Keratinocyte (primary cell): Measurements from ENCODE around the gene ZFP91. TPM values are rescaled to one million over a fixed set of nuclear protein-coding genes. Genes with fewer than 3 reads are reported as not detected.

Experiments
- DNase-seq: peaks from one replicate; pipeline ENCODE4 v3.0.0-alpha.2; 2011; ENCODE audit warnings: low read depth, missing footprints, low spot score
- FAIRE-seq: peaks from 2 replicates; lab custom pipeline; 2011; peaks lifted over from hg19 to GRCh38; lab: Jason Lieb, UNC
- H2AFZ ChIP-seq: 2 replicates; pipeline ENCODE4 v1.6.0; 2012; ENCODE audit warnings: low read length, control low read depth, inconsistent platforms; ENCODE audit not compliant: control insufficient read depth
- H3K27ac ChIP-seq: 2 replicates; pipeline ENCODE4 v1.5.1; 2011; ENCODE audit warnings: low read length; ENCODE audit not compliant: control insufficient read depth, insufficient read depth
- H3K27me3 ChIP-seq: 3 replicates; pipeline ENCODE4 v1.6.0; 2011; ENCODE audit warnings: low read length; ENCODE audit not compliant: control insufficient read depth, insufficient read depth; ENCODE audit errors: extremely low read depth
- H3K36me3 ChIP-seq, 2 experiments: 2 replicates in 1 of 2; 3 replicates in 1 of 2; pipeline ENCODE4 v1.5.1; 2011; ENCODE audit warnings: low read length in 2 of 2, mild to moderate bottlenecking in 1 of 2; ENCODE audit not compliant: control insufficient read depth in 2 of 2, insufficient read depth in 2 of 2; ENCODE audit errors: extremely low read depth in 1 of 2
- H3K4me1 ChIP-seq: 3 replicates; pipeline ENCODE4 v1.5.1; 2011; ENCODE audit warnings: low read length; ENCODE audit not compliant: control insufficient read depth, insufficient read depth; ENCODE audit errors: extremely low read depth
- H3K4me2 ChIP-seq: 3 replicates; pipeline ENCODE4 v1.6.0; 2011; ENCODE audit warnings: low read depth, low read length; ENCODE audit not compliant: control insufficient read depth, insufficient read depth; ENCODE audit errors: extremely low read depth
- H3K4me3 ChIP-seq, 3 experiments: fragments of 200-600 bp in 1 of 3; sonication (generic) in 1 of 3; 2 replicates in 2 of 3; 3 replicates in 1 of 3; pipeline ENCODE4 v1.5.1; 2011 to 2016; ENCODE audit warnings: low read length in 3 of 3, mild to moderate bottlenecking in 3 of 3, control low read depth in 2 of 3, inconsistent platforms in 1 of 3, low read depth in 1 of 3, mixed read lengths in 1 of 3, mixed run types in 1 of 3, moderate library complexity in 1 of 3; ENCODE audit not compliant: control insufficient read depth in 2 of 3, insufficient read depth in 2 of 3; ENCODE audit errors: extremely low read depth in 1 of 3
- H3K79me2 ChIP-seq: 2 replicates; pipeline ENCODE4 v1.6.0; 2012; ENCODE audit warnings: low read length; ENCODE audit not compliant: control insufficient read depth, insufficient read depth
- H3K9ac ChIP-seq: 3 replicates; pipeline ENCODE4 v1.6.0; 2011; ENCODE audit warnings: low read length; ENCODE audit not compliant: control insufficient read depth, insufficient read depth; ENCODE audit errors: extremely low read depth
- H3K9me1 ChIP-seq: 3 replicates; pipeline ENCODE4 v1.6.0; 2011; ENCODE audit warnings: low read length; ENCODE audit not compliant: control insufficient read depth, insufficient read depth; ENCODE audit errors: extremely low read depth
- H3K9me3 ChIP-seq: 2 replicates; pipeline ENCODE4 v1.5.1; 2012; ENCODE audit warnings: low read depth, low read length; ENCODE audit not compliant: control insufficient read depth
- H4K20me1 ChIP-seq: 3 replicates; pipeline ENCODE4 v1.6.0; 2011; ENCODE audit warnings: low read length; ENCODE audit not compliant: control insufficient read depth, insufficient read depth; ENCODE audit errors: extremely low read depth
- CTCF ChIP-seq, 3 experiments: IDR thresholded peaks in 1 of 3; conservative IDR thresholded peaks in 1 of 3; optimal IDR thresholded peaks in 1 of 3; 2 replicates in 2 of 3; 3 replicates in 1 of 3; pipeline versions ENCODE3 to v1.5.1; 2011; ENCODE audit warnings: low read length in 3 of 3, mild to moderate bottlenecking in 3 of 3, moderate library complexity in 2 of 3, control low read depth in 1 of 3, inconsistent platforms in 1 of 3; ENCODE audit not compliant: insufficient read depth in 2 of 3; ENCODE audit errors: extremely low read depth in 1 of 3
- EZH2 ChIP-seq: IDR thresholded peaks from one replicate; pipeline ENCODE4 v1.6.1; 2012; ENCODE audit warnings: inconsistent platforms, mild to moderate bottlenecking, low read length, moderate library complexity
- dilution Hi-C: fragments of 300-500 bp; cut with MboI; formaldehyde crosslinking; loops from one replicate; pipeline ENCODE4 v1.7.0; 2020; ENCODE audit warnings: low sequenced_read_pairs; ENCODE audit not compliant: extremely low pct_ligation_motif_present
- polyA plus RNA-seq, 5 experiments: library from polyadenylated mRNA; depleted of rRNA in 3 of 5; stranded (reverse) in 3 of 5; stranded (forward) in 1 of 5; unstranded in 1 of 5; fragments of >200 nt; gene quantifications; 1 replicate in 1 of 5; 2 replicates in 3 of 5; 3 replicates in 1 of 5; pipeline versions ENCODE4 v1.2.1 to v1.2.3, GENCODE V29; 2011 to 2012; ENCODE audit warnings: missing spikeins in 2 of 5, low read depth in 1 of 5, low replicate concordance in 1 of 5

The ZFP91 gene
- polyA plus RNA-seq, 1 donor (not counting 4 experiments of a cell fraction or from before 2014, with no cell fraction given), result 45.6 TPM

GRCh38 chr11:58606930-58607714, 28.3 kb downstream of the ZFP91 start:
- Histone ChIP-seq H4K20me1 (peaks cover 4% of the 10 kb centered on the region), H3K36me3 (peaks cover 2 to 4% of the 10 kb centered on the region in 2 experiments)
- no peak for FAIRE-seq

GRCh38 chr11:58608331-58608730, 29.5 kb downstream of the ZFP91 start:
- FAIRE-seq (no peak), DNase-seq (no peak)
- Histone ChIP-seq H3K79me2 (peaks cover 63% of the 10 kb centered on the region), H3K36me3 (peaks cover 9 to 11% of the 10 kb centered on the region in 2 experiments), H3K4me2 (no peak overlapping the region), H3K9me1 (no peaks in the 10 kb centered on the region), H3K4me3 (no peak overlapping the region), H4K20me1 (no peaks in the 10 kb centered on the region), H3K9me3 (no peaks in the 10 kb centered on the region), H3K9ac (no peak overlapping the region), H3K27me3 (no peaks in the 10 kb centered on the region), H3K27ac (no peak overlapping the region), H3K4me1 (no peaks in the 10 kb centered on the region), H2AFZ (no peak overlapping the region)
- dilution Hi-C loops, result loop anchor here (10.0 kb wide), 1 partner anchor 546 kb away; no protein-coding TSS in a partner anchor
- TF ChIP-seq EZH2 (no peak), CTCF (optimal IDR thresholded peaks at IDR 0.05 in 1 of 3, IDR thresholded peaks at IDR 0.05 in 1 of 3, conservative IDR thresholded peaks at IDR 0.05 in 1 of 3; ENCODE audit: extremely low read depth in 1 of 3, insufficient read depth in 2 of 3, low read length in 3 of 3) (no peak)

More at GRCh38 chr11:58606930-58607714, 28.3 kb downstream of the ZFP91 start:
- H3K27ac ChIP-seq, result no peak overlapping the region
- DNase-seq, result no peak
- H3K9me3 ChIP-seq, result no peaks in the 10 kb centered on the region
- H3K9me1 ChIP-seq, result no peaks in the 10 kb centered on the region
- H3K79me2 ChIP-seq, result peaks cover 75% of the 10 kb centered on the region
- no peaks in the 10 kb centered on the region for H3K27me3 ChIP-seq
- H2AFZ ChIP-seq, result no peak overlapping the region
- no peak overlapping the region for H3K9ac ChIP-seq
- TF ChIP-seq EZH2 (no peak), CTCF (optimal IDR thresholded peaks at IDR 0.05 in 1 of 3, IDR thresholded peaks at IDR 0.05 in 1 of 3, conservative IDR thresholded peaks at IDR 0.05 in 1 of 3; ENCODE audit: extremely low read depth in 1 of 3, insufficient read depth in 2 of 3, low read length in 3 of 3) (no peak)
- no peak overlapping the region for H3K4me3 ChIP-seq
- no peak overlapping the region for H3K4me2 ChIP-seq
- dilution Hi-C loops, result loop anchor here (10.0 kb wide), 1 partner anchor 548 kb away; no protein-coding TSS in a partner anchor
- H3K4me1 ChIP-seq, result no peaks in the 10 kb centered on the region
